Mucosa of rectum (tissue), 2 donors: ENCODE data around the gene MRPS12.

Experiments
- H3K27ac ChIP-seq, 2 donors: one replicate each; pipeline ENCODE4 v1.7.0; 2013; ENCODE audit warnings: inconsistent platforms in 2 of 2, low read depth in 2 of 2, low read length in 2 of 2
- H3K27me3 ChIP-seq, 2 donors: one replicate each; pipeline ENCODE4 v1.7.0; 2013; ENCODE audit warnings: low read length in 2 of 2; ENCODE audit not compliant: control insufficient read depth in 2 of 2, insufficient read depth in 2 of 2
- H3K36me3 ChIP-seq, 2 donors: one replicate each; pipeline ENCODE4 v1.7.0; 2013; ENCODE audit warnings: low read length in 2 of 2; ENCODE audit not compliant: control insufficient read depth in 2 of 2, insufficient read depth in 2 of 2
- H3K4me1 ChIP-seq, 2 donors: one replicate each; pipeline ENCODE4 v1.7.0; 2013; ENCODE audit warnings: low read length in 2 of 2, mild to moderate bottlenecking in 1 of 2; ENCODE audit not compliant: control insufficient read depth in 2 of 2, insufficient read depth in 2 of 2
- H3K4me3 ChIP-seq, 2 donors: one replicate each; pipeline ENCODE4 v1.7.0; 2013; ENCODE audit warnings: low read length in 2 of 2
- H3K9ac ChIP-seq, 2 donors: one replicate each; pipeline ENCODE4 v1.7.0; 2013; ENCODE audit warnings: low read length in 2 of 2, low read depth in 1 of 2, mild to moderate bottlenecking in 1 of 2
- H3K9me3 ChIP-seq, 2 donors: one replicate each; pipeline ENCODE4 v1.7.0; 2013; ENCODE audit warnings: low read length in 2 of 2; ENCODE audit not compliant: control insufficient read depth in 2 of 2
- donor health status: healthy.
- donor health status: Normal muscosa, but diverticular disease.

MRPS12 gene

DNA sequence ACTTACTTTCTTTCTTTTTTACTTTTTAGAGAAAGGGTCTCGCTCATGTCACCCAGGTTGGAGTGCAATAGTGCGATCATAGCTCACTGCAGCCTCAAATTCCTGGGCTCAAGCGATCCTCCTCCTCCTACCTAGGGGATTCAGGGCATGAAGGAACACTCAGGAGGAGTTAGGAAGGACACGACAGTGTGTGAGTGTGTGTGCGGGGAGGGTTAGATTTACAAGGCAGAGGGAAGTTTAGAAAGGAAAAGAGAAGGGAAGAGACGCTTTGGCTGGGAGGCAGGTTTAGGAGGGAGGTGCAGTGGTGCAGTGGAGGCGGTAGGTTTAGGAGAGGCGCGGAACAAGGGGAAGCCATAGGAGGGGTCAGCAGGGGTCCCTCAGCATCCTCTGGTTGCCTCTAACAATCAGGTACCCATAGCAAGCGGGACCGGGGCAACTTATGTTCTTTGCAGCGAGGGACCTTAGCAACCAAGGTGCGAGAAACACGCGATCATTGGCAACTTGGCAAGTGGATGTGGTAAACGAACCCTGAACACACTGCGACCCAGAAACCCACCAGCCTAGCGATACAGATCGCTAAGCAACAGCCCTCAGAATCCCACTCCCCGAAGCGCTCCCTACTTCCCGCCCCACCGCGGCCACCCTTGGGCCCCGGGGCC lies 31.8 kb upstream of the MRPS12 start:
- Histone ChIP-seq H3K9me3 (no peaks in the 10 kb centered on the region), H3K27ac (peak overlapping the region; percentile 70 to 83), H3K9ac (peak overlapping the region; percentile 84 to 95), H3K4me1 (peaks cover 11 to 16% of the 10 kb centered on the region in 2 donors), H3K4me3 (peak overlapping the region; percentile 85 to 98), H3K27me3 (no peaks in the 10 kb centered on the region), H3K36me3 (no peaks in the 10 kb centered on the region)

DNA sequence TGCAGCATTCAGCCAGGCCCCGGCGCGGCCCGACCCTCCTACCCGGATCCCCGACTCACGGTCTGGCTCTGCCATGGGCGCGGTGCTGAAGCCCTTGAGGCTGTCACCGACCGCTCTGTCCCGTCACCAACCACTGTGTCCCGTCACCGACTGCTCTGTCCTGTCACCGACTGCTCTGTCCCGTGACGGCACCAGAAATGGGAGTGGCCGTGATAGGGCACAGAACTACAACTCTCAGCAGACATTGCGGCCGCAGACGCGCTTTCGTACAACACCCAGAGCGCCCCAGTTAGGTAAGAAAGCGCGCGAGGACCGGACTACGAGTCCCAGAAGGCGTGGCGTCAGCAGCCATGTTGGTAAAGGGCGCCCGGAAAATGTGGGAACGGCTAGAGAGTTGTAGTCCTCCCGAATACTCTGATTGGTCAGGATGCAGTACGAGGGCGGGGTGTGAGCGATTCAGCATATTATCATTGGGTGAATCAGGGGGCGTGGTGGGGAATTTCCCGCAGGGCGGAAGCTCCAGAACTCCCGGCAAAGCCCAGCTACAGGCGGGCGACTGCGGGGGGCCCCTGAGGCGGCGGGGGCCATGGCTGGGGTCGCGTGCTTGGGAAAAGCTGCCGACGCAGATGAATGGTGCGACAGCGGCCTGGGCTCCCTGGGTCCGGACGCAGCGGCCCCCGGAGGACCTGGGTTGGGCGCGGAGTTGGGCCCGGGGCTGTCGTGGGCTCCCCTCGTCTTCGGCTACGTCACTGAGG lies 31.1 kb upstream of the MRPS12 start, which contains the start of the genes NFKBIB and SIRT2:
Gene NFKBIB, plus strand, starts transcription at position 523 of the 755 bp plus-strand sequence. Its CDS starts 64 bp downstream, at position 587.
Gene SIRT2, minus strand, starts transcription at position 172 of the 755 bp plus-strand sequence. Its CDS starts 97 bp downstream, at position 75.
- H3K9me3 ChIP-seq: no peaks in the 10 kb centered on the region
- no peaks in the 10 kb centered on the region for H3K27me3 ChIP-seq
- H3K9ac ChIP-seq: peak within 1 kb of the TSS; percentile 93 to 95

DNA sequence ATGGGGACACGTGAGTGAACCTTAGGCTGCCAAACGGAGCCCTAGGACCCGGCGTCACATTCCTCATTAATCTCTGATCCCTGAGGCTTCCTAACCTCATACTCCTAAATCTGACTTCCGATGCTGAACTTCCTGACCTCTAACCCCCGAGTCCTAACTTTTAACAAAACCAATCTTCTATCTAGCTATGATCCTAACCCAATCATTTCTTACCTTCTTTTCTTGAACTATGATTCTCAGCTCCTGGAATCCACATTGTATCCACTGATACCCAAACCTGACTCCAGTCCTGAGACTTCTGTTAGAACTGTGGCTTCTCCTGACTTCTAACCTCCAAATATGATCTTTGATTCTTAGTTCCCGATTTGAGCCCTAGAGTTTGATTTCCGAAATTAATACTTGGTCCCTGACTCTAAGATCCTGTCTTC lies 30.5 kb upstream of the MRPS12 start:
- Histone ChIP-seq H3K9ac (peak overlapping the region; percentile 69 to 93), H3K4me3 (peak overlapping the region; percentile 98), H3K27ac (peak overlapping the region; percentile 79 to 87), H3K36me3 (peaks cover 4 to 9% of the 10 kb centered on the region in 2 donors), H3K4me1 (peaks cover 11 to 16% of the 10 kb centered on the region in 2 donors), H3K27me3 (no peaks in the 10 kb centered on the region), H3K9me3 (no peaks in the 10 kb centered on the region)

More for the DNA sequence above, 31.1 kb upstream of the MRPS12 start, which contains the start of the genes NFKBIB and SIRT2:
- H3K27ac ChIP-seq: peak within 1 kb of the TSS; percentile 79 to 87
- peaks cover 11 to 16% of the 10 kb centered on the region in 2 donors for H3K4me1 ChIP-seq
- H3K4me3 ChIP-seq: peak within 1 kb of the TSS; percentile 98
- peaks cover 0 to 5% of the 10 kb centered on the region in 2 donors for H3K36me3 ChIP-seq

DNA sequence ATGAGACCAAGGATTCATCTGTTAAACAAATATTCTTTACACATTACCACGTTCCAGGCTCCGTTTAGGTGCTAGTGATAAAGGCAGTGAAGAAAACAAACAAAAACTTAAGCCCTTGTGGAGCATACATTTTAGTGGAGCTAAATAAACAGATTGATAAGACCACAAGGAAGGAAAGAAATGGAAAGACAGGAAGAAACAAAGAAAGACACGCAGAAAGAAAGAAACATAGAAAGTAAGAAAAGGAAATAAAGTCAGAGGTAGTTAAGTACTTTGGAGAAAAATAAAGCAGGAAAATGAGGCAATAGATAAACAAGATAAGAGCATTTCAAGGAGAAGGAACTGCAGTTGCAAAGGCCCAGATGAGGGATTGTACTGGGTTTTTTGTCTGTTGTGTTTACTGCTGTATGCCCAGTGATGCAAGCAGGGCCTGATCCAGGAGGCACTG lies 30.0 kb upstream of the MRPS12 start:
- H3K4me1 ChIP-seq: peaks cover 11 to 16% of the 10 kb centered on the region in 2 donors
- no peaks in the 10 kb centered on the region for H3K27me3 ChIP-seq
- peak overlapping the region; percentile 98 for H3K4me3 ChIP-seq
- H3K9me3 ChIP-seq: no peaks in the 10 kb centered on the region
- H3K27ac ChIP-seq: no peak overlapping the region
- peaks cover 7 to 14% of the 10 kb centered on the region in 2 donors for H3K36me3 ChIP-seq
- H3K9ac ChIP-seq: peak overlapping the region; percentile 69 to 93

DNA sequence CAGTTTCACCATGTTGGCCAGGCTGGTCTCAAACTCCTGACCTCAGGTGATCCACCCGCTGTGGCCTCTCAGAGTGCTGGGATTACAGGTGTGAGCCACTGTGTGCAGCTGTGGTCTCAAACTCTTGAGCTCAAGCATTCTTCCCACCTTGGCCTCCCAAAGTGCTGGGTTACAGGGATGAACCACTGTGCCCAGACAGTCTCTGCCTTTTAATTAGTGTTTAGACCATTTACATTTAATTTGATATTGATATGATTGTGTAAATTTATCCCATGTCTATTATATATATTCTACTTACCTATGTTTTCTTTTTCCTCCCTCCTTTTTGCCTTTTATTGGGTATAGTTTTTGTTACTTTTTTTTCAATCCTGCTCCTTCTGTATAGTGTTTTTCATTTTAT lies 29.1 kb upstream of the MRPS12 start:
- Histone ChIP-seq H3K9me3 (no peaks in the 10 kb centered on the region), H3K4me1 (peaks cover 11 to 16% of the 10 kb centered on the region in 2 donors), H3K9ac (no peak overlapping the region), H3K4me3 (no peak overlapping the region), H3K36me3 (peaks cover 7 to 16% of the 10 kb centered on the region in 2 donors), H3K27me3 (no peaks in the 10 kb centered on the region), H3K27ac (no peak overlapping the region)

DNA sequence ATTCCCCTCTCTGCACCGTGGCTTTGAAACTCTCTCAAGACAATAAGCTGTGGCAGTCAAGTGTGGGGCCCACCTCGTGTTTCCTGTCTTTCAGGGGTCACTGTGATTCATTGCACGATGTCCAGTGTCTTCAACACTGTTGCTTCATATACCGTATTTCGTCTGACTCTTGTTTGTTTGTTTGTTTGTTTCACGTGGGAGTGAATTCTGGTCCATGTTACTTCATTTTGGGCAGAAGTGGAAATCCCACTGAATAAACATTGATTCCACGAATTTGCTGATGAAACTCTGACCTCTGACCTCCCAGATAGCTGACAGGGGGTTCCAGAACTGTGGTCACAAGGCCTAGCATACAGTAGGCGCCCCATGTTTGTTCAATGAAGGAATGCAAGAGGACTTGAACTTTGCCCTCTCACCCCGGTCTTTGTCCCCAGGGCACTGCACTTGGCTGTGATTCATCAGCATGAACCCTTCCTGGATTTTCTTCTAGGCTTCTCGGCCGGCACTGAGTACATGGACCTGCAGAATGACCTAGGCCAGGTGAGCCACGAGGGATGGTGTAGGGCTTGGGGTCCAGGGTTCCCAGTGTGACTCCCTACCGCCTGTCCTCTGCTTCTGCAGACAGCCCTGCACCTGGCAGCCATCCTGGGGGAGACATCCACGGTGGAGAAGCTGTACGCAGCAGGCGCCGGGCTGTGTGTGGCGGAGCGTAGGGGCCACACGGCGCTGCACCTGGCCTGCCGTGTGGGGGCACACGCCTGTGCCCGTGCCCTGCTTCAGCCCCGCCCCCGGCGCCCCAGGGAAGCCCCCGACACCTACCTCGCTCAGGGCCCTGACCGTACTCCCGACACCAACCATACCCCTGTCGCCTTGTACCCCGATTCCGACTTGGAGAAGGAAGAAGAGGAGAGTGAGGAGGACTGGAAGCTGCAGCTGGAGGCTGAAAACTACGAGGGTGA lies 25.9 kb upstream of the MRPS12 start:
- H3K27ac ChIP-seq: no peak overlapping the region
- no peaks in the 10 kb centered on the region for H3K9me3 ChIP-seq
- no peak overlapping the region for H3K4me3 ChIP-seq
- peaks cover 5 to 7% of the 10 kb centered on the region in 2 donors for H3K4me1 ChIP-seq
- no peak overlapping the region for H3K9ac ChIP-seq
- H3K36me3 ChIP-seq: peaks cover 20 to 22% of the 10 kb centered on the region in 2 donors
- no peaks in the 10 kb centered on the region for H3K27me3 ChIP-seq

DNA sequence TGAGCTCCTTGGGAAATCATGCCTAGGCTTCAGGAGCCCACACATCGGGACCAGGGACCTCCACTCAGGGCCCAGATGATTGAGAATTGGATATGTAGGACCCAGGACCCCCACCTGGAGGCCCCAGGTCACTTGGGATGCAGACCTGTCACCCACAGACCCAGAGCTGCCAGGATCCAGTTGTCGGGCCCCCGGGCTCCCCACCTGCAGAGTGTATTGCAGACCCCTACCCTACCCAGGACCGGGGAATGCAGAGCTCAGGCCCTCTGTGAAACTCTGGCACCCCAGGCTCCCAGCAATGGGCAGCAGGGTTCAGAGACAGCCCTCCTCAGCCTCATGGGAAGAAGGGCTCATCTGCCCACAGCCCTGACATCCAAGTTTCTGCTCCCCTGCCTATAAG lies 25.1 kb upstream of the MRPS12 start:
- H3K27ac ChIP-seq: no peak overlapping the region
- H3K9me3 ChIP-seq: no peaks in the 10 kb centered on the region
- H3K27me3 ChIP-seq: no peaks in the 10 kb centered on the region
- H3K36me3 ChIP-seq: peaks cover 20 to 22% of the 10 kb centered on the region in 2 donors
- H3K9ac ChIP-seq: no peak overlapping the region
- no peak overlapping the region for H3K4me3 ChIP-seq
- peaks cover under 1 to 4% of the 10 kb centered on the region in 2 donors for H3K4me1 ChIP-seq

DNA sequence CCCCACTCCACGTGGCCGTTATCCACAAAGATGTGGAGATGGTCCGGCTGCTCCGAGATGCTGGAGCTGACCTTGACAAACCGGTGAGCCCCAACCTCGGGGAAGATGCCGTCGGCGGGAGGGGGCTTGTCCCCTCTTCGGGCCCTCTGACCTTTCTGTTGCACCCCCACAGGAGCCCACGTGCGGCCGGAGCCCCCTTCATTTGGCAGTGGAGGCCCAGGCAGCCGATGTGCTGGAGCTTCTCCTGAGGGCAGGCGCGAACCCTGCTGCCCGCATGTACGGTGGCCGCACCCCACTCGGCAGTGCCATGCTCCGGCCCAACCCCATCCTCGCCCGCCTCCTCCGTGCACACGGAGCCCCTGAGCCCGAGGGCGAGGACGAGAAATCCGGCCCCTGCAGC lies 23.5 kb upstream of the MRPS12 start:
- no peak overlapping the region for H3K27ac ChIP-seq

DNA sequence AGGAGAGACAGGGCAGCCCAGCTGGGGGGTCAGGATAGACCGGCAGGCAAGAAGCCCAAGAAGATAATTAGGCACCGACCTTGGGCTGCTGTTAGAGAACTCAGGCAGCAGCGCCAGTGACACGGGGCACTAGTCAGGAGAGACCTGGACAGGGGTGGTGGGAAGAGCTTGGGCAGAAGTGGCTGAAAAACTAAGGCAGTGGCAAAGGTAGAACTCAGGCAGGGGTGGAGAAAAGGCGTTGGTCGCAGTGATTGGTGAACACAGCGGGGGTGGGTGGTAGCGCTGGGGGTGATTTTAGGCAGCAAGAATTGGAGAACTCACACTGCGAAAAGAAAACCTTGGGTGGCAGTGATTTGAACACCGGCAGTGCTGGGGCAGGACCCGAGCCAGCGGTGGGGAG lies 23.1 kb upstream of the MRPS12 start:
- no peaks in the 10 kb centered on the region for H3K27me3 ChIP-seq
- no peak overlapping the region for H3K4me3 ChIP-seq
- no peak overlapping the region for H3K27ac ChIP-seq
- H3K36me3 ChIP-seq: peaks cover 20 to 22% of the 10 kb centered on the region in 2 donors
- no peak overlapping the region for H3K9ac ChIP-seq
- no peaks in the 10 kb centered on the region for H3K4me1 ChIP-seq
- no peaks in the 10 kb centered on the region for H3K9me3 ChIP-seq

More for the DNA sequence above, 23.5 kb upstream of the MRPS12 start:
- H3K9me3 ChIP-seq: no peaks in the 10 kb centered on the region
- no peaks in the 10 kb centered on the region for H3K4me1 ChIP-seq
- H3K36me3 ChIP-seq: peaks cover 20 to 22% of the 10 kb centered on the region in 2 donors
- no peak overlapping the region for H3K9ac ChIP-seq
- H3K27me3 ChIP-seq: no peaks in the 10 kb centered on the region
- H3K4me3 ChIP-seq: no peak overlapping the region
